Measurements from ENCODE around the gene WDR49.

GRCh38 chr3:167441256-167441655 is 212.5 kb downstream of the WDR49 start:
- TF ChIP-seq POLR2A (IDR thresholded peaks at IDR 0.05; ENCODE audit: low read length) (no peak), GATA1 (IDR thresholded peaks at IDR 0.05; ENCODE audit: low read depth, low read length) (no peak)
